ENCODE results near the gene CEACAM21.

Gene CEACAM21

DNA sequence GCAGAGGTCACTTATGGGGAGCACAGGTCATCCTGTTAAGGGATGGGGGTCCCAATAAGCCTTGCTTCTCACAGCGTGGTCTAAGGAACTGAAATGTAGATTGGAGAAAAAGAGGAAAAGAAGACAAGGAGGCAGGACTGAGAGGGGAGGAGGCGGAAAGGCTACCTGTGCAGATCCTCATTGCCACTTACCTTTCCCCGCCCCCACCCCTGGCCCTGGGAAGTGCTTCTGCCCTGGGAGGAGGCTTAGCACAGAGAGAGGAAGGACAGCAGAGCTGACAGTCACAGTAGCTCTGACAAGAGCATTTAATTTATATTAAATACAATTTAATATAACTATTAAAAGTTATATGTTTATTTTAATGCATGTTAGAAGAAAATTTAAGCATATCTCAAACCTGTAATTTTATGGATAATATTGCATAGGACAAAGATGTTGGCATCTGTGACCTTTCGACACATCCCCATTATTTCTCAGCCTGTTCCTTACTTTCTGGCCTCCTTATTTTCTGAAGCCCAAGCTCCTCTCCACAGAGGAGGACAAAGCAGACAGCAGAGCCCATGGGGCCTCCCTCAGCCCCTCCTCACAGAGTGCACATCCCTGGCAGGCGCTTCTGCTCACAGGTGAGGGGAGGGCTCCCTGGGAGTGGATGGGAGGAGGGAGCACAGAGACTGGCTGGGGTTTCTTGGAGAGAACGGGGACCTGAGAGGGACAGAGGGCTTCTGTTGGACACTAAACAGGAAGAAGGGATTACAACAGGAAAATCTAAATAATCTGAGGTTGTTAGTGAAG lies 23.4 kb downstream of the CEACAM21 start:
- Histone ChIP-seq H3K27ac (ENCODE audit: low read depth, low read length) (no peak overlapping the region), H3K27me3 (ENCODE audit: insufficient read depth, low read length) (peaks cover 13% of the 10 kb centered on the region; the same call in 1 of the 2 replicates), H3K36me3 (ENCODE audit: insufficient read depth, low read length) (no peaks in the 10 kb centered on the region), H2AFZ (ENCODE audit: low read length, unreplicated experiment) (no peak overlapping the region), H3K4me1 (ENCODE audit: control insufficient read depth, insufficient read depth, low read length, unreplicated experiment) (no peaks in the 10 kb centered on the region), H3K4me3 (ENCODE audit: low read depth, low read length) (no peak overlapping the region), H3K79me2 (ENCODE audit: control insufficient read depth, insufficient read depth, low read length, unreplicated experiment) (no peaks in the 10 kb centered on the region)

- H3K27ac ChIP-seq (ENCODE audit: low read depth, low read length), result no peak overlapping the region
- H2AFZ ChIP-seq (ENCODE audit: low read length, unreplicated experiment), result no peak overlapping the region
- H3K36me3 ChIP-seq (ENCODE audit: insufficient read depth, low read length), result no peaks in the 10 kb centered on the region
- H3K27me3 ChIP-seq (ENCODE audit: insufficient read depth, low read length), result peaks cover 28% of the 10 kb centered on the region
- H3K4me1 ChIP-seq (ENCODE audit: control insufficient read depth, insufficient read depth, low read length, unreplicated experiment), result no peaks in the 10 kb centered on the region
- H3K4me3 ChIP-seq (ENCODE audit: low read depth, low read length), result no peak overlapping the region
- no peaks in the 10 kb centered on the region for H3K79me2 ChIP-seq (ENCODE audit: control insufficient read depth, insufficient read depth, low read length, unreplicated experiment)
Measured at GRCh38 chr19:41601771-41602170, 25.8 kb downstream of the CEACAM21 start.

DNA sequence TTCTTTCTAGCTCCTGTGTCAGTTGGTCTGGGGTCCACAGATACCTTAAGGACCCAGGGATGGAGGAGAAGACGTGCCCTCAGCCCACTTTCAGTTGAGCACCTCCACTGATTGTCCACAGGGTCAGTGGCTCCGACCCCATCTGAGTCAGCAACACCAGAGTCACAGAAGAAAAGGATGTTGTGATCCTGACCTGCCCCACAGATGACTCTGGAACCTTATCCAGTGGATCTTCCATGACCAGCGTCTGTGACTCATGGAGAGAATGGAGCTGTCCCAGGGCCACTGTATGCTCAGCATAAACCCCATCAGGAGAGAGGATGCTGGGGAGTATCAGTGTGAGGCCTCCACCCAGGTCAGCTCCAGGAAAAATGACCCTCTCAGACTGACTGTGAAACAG lies 28.9 kb downstream of the CEACAM21 start:
- Histone ChIP-seq H3K4me1 (ENCODE audit: control insufficient read depth, insufficient read depth, low read length, unreplicated experiment) (no peaks in the 10 kb centered on the region), H3K27me3 (ENCODE audit: insufficient read depth, low read length) (peaks cover 23% of the 10 kb centered on the region), H3K79me2 (ENCODE audit: control insufficient read depth, insufficient read depth, low read length, unreplicated experiment) (no peaks in the 10 kb centered on the region), H3K27ac (ENCODE audit: low read depth, low read length) (no peak overlapping the region), H3K36me3 (ENCODE audit: insufficient read depth, low read length) (no peaks in the 10 kb centered on the region), H2AFZ (ENCODE audit: low read length, unreplicated experiment) (no peak overlapping the region), H3K4me3 (ENCODE audit: low read depth, low read length) (no peak overlapping the region)

- no peaks in the 10 kb centered on the region for H3K79me2 ChIP-seq (ENCODE audit: control insufficient read depth, insufficient read depth, low read length, unreplicated experiment)
- H3K27me3 ChIP-seq (ENCODE audit: insufficient read depth, low read length), result peaks cover 37% of the 10 kb centered on the region
- no peaks in the 10 kb centered on the region for H3K4me1 ChIP-seq (ENCODE audit: control insufficient read depth, insufficient read depth, low read length, unreplicated experiment)
- no peak overlapping the region for H3K27ac ChIP-seq (ENCODE audit: low read depth, low read length)
- no peak overlapping the region for H2AFZ ChIP-seq (ENCODE audit: low read length, unreplicated experiment)
- no peak overlapping the region for H3K4me3 ChIP-seq (ENCODE audit: low read depth, low read length)
- no peaks in the 10 kb centered on the region for H3K36me3 ChIP-seq (ENCODE audit: insufficient read depth, low read length)
Measured at GRCh38 chr19:41606215-41606837, 30.4 kb downstream of the CEACAM21 start.

GRCh38 chr19:41607668-41608067 lies 31.7 kb downstream of the CEACAM21 start:
- Histone ChIP-seq H3K27ac (ENCODE audit: low read depth, low read length) (no peak overlapping the region), H3K4me3 (ENCODE audit: low read depth, low read length) (no peak overlapping the region), H3K27me3 (ENCODE audit: insufficient read depth, low read length) (peaks cover 30% of the 10 kb centered on the region), H2AFZ (ENCODE audit: low read length, unreplicated experiment) (no peak overlapping the region), H3K79me2 (ENCODE audit: control insufficient read depth, insufficient read depth, low read length, unreplicated experiment) (no peaks in the 10 kb centered on the region), H3K36me3 (ENCODE audit: insufficient read depth, low read length) (no peaks in the 10 kb centered on the region), H3K4me1 (ENCODE audit: control insufficient read depth, insufficient read depth, low read length, unreplicated experiment) (no peaks in the 10 kb centered on the region)

GRCh38 chr19:41610789-41611188 lies 34.8 kb downstream of the CEACAM21 start:
- Histone ChIP-seq H3K36me3 (ENCODE audit: insufficient read depth, low read length) (no peaks in the 10 kb centered on the region), H3K27ac (ENCODE audit: low read depth, low read length) (no peak overlapping the region), H3K4me3 (ENCODE audit: low read depth, low read length) (no peak overlapping the region), H3K27me3 (ENCODE audit: insufficient read depth, low read length) (peaks cover 21% of the 10 kb centered on the region), H3K79me2 (ENCODE audit: control insufficient read depth, insufficient read depth, low read length, unreplicated experiment) (no peaks in the 10 kb centered on the region), H2AFZ (ENCODE audit: low read length, unreplicated experiment) (no peak overlapping the region), H3K4me1 (ENCODE audit: control insufficient read depth, insufficient read depth, low read length, unreplicated experiment) (no peaks in the 10 kb centered on the region)

DNA sequence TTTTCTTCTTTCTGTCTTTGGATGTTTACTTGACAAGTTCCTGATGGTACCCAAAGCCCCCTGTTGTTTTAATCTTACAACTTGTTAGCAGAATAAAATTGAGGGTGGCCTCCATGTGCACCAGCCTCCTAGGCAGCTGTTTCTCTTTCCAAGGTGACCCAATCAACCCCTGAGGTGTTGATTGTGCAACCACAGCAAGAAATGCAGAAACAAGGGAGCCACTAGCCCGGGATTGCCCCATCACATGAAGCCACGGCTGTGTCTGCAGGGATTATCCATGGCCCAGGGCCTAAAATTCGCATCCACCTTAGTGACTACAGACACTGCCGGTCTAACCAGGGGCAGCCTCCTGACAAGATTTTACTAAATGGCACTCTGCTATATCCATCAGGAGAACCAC lies 36.5 kb downstream of the CEACAM21 start:
- no peak overlapping the region for H2AFZ ChIP-seq (ENCODE audit: low read length, unreplicated experiment)
- H3K27ac ChIP-seq (ENCODE audit: low read depth, low read length), result no peak overlapping the region
- no peaks in the 10 kb centered on the region for H3K79me2 ChIP-seq (ENCODE audit: control insufficient read depth, insufficient read depth, low read length, unreplicated experiment)
- H3K4me3 ChIP-seq (ENCODE audit: low read depth, low read length), result no peak overlapping the region
- H3K4me1 ChIP-seq (ENCODE audit: control insufficient read depth, insufficient read depth, low read length, unreplicated experiment), result no peaks in the 10 kb centered on the region
- H3K27me3 ChIP-seq (ENCODE audit: insufficient read depth, low read length), result peaks cover 16% of the 10 kb centered on the region
- no peaks in the 10 kb centered on the region for H3K36me3 ChIP-seq (ENCODE audit: insufficient read depth, low read length)

- no peak overlapping the region for H3K4me3 ChIP-seq (ENCODE audit: low read depth, low read length)
- H3K79me2 ChIP-seq (ENCODE audit: control insufficient read depth, insufficient read depth, low read length, unreplicated experiment), result no peaks in the 10 kb centered on the region
- H3K36me3 ChIP-seq (ENCODE audit: insufficient read depth, low read length), result no peaks in the 10 kb centered on the region
- no peak overlapping the region for H2AFZ ChIP-seq (ENCODE audit: low read length, unreplicated experiment)
- H3K27me3 ChIP-seq (ENCODE audit: insufficient read depth, low read length), result peaks cover 10% of the 10 kb centered on the region
- no peak overlapping the region for H3K27ac ChIP-seq (ENCODE audit: low read depth, low read length)
- H3K4me1 ChIP-seq (ENCODE audit: control insufficient read depth, insufficient read depth, low read length, unreplicated experiment), result no peaks in the 10 kb centered on the region
Measured at GRCh38 chr19:41615207-41615606, 39.2 kb downstream of the CEACAM21 start.

- no peaks in the 10 kb centered on the region; the same call in 1 of the 2 replicates for H3K27me3 ChIP-seq (ENCODE audit: insufficient read depth, low read length)
Measured at GRCh38 chr19:41616792-41617621, 41.0 kb downstream of the CEACAM21 start.

DNA sequence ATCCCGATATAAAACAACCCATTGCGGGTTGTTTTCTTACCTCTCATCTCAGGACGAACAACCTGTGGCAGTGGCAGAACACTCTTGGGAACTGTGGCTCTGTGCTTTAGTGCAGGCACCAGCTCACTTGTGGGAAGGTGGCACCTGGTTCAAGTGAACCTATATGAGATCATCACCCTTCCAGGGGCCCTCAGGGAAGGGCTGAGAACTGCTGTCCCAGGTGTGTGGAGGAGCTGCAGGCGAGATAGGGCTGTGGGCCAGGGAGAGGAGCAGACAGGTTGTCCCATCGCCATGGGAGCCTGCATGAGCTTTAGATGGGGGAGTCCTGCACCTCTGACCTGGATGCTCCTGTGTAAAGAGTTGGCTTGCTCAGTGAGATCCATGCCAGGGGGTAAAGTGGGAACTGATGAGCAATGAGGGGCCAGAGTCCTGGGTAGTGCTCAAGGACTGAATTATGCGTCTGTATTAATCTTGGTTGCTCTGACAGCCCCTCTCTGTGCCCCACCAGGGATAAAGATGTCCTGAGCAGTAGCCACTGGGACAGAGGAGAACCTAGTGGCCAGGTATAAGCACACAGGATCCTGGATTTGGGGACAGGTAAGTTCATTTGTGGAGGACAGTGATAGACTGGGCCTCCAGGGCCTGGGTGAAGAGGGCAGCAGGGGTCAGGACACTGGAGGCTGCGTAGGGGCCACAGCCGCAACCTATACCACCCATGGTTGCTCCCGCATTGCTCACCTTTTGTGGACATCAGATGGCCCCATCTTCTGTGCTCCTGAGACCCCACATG lies 42.2 kb downstream of the CEACAM21 start:
- Histone ChIP-seq H3K27ac (ENCODE audit: low read depth, low read length) (no peak overlapping the region), H3K4me3 (ENCODE audit: low read depth, low read length) (no peak overlapping the region), H3K36me3 (ENCODE audit: insufficient read depth, low read length) (no peaks in the 10 kb centered on the region), H2AFZ (ENCODE audit: low read length, unreplicated experiment) (no peak overlapping the region), H3K4me1 (ENCODE audit: control insufficient read depth, insufficient read depth, low read length, unreplicated experiment) (no peaks in the 10 kb centered on the region), H3K27me3 (ENCODE audit: insufficient read depth, low read length) (no peaks in the 10 kb centered on the region; the same call in 1 of the 2 replicates), H3K79me2 (ENCODE audit: control insufficient read depth, insufficient read depth, low read length, unreplicated experiment) (no peaks in the 10 kb centered on the region)

More at GRCh38 chr19:41616792-41617621, 41.0 kb downstream of the CEACAM21 start:
- no peaks in the 10 kb centered on the region for H3K36me3 ChIP-seq (ENCODE audit: insufficient read depth, low read length)
- no peaks in the 10 kb centered on the region for H3K79me2 ChIP-seq (ENCODE audit: control insufficient read depth, insufficient read depth, low read length, unreplicated experiment)
- no peaks in the 10 kb centered on the region for H3K4me1 ChIP-seq (ENCODE audit: control insufficient read depth, insufficient read depth, low read length, unreplicated experiment)
- no peak overlapping the region for H3K4me3 ChIP-seq (ENCODE audit: low read depth, low read length)
- H3K27ac ChIP-seq (ENCODE audit: low read depth, low read length), result no peak overlapping the region
- no peak overlapping the region for H2AFZ ChIP-seq (ENCODE audit: low read length, unreplicated experiment)

All from ACC112 (cell line).